ENCODE results near the gene CNTNAP2.

DNA sequence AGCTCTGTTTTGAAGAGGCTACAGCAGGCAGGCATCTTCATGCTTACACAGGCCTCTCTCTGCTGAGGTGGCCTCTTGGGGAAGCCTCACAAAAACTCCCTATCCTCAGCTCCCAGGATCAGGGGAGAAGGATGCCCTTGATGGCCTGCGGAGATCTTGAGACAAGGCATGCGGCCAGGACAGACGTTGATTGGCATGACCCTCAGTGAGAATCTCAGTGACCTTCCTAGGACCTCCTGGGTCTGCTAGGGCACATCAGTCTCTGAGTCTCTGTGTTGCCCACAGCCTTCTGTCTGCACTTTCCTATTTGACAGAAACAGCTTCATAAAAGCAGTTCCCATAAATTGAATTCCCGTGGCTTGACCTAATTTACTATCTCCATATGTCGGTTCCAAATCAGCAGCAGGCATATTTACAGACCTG lies 1468.2 kb downstream of the CNTNAP2 start:
- TF ChIP-seq CEBPB (IDR thresholded peaks at IDR 0.05; ENCODE audit: low read depth, low read length) (no peak), USF2 (IDR thresholded peaks at IDR 0.05; ENCODE audit: low read depth, low read length) (no peak), POLR2A (IDR thresholded peaks at IDR 0.05; ENCODE audit: low read depth, low read length) (no peak), CTCF (conservative IDR thresholded peaks at IDR 0.05; ENCODE audit: low read depth, low read length) (no peak), MAFK (IDR thresholded peaks at IDR 0.05; ENCODE audit: low read depth, low read length) (no peak), CHD1 (IDR thresholded peaks at IDR 0.05; ENCODE audit: low read depth, low read length) (no peak), MXI1 (IDR thresholded peaks at IDR 0.05; ENCODE audit: borderline replicate concordance, low read depth, low read length) (no peak), RFX5 (IDR thresholded peaks at IDR 0.05; ENCODE audit: low read depth, low read length) (no peak), MAZ (IDR thresholded peaks at IDR 0.05; ENCODE audit: borderline replicate concordance, low read depth, low read length) (no peak), SMC3 (IDR thresholded peaks at IDR 0.05; ENCODE audit: low read depth, low read length) (no peak), NFE2L2 (IDR thresholded peaks at IDR 0.05; ENCODE audit: low read depth, low read length) (no peak), RCOR1 (IDR thresholded peaks at IDR 0.05; ENCODE audit: insufficient replicate concordance, low read length) (no peak), RAD21 (IDR thresholded peaks at IDR 0.05; ENCODE audit: low read length) (no peak), FOS (IDR thresholded peaks at IDR 0.05; ENCODE audit: low read depth, low read length) (no peak)
